Thyroid gland (tissue), 4 donors: Measurements from ENCODE around the gene MAGT1. TPM values are rescaled to one million over a fixed set of nuclear protein-coding genes. Genes with fewer than 3 reads are reported as not detected.
"Not testable (repeated sequence)": the region's sequence is repeated elsewhere in the genome, so short reads cannot be mapped to it uniquely, and the experiment has no call there.

ENCODE experiments used
- DNase-seq, 2 donors: peaks; one replicate each; pipeline ENCODE4 v3.0.0-alpha.2; 2019
- H3K27ac ChIP-seq, 3 donors: fragments of 200-600 bp; sonication (generic); 1 replicate in 2 of 3; 2 replicates in 1 of 3; pipeline ENCODE4 v1.5.1; 2016 to 2019; ENCODE audit warnings: mild to moderate bottlenecking in 1 of 3, moderate library complexity in 1 of 3
- H3K27me3 ChIP-seq: fragments of 200-600 bp; sonication (generic); one replicate; pipeline ENCODE4 v1.5.1; 2019
- H3K36me3 ChIP-seq, 2 donors: fragments of 200-600 bp; sonication (generic); one replicate each; pipeline ENCODE4 v1.5.1; 2016 to 2019
- H3K4me1 ChIP-seq, 2 donors: fragments of 200-600 bp; sonication (generic); one replicate each; pipeline ENCODE4 v1.5.1; 2017 to 2019
- H3K4me3 ChIP-seq, 3 donors: fragments of 200-600 bp; sonication (generic); replicated peaks in 1 of 3; 1 replicate in 2 of 3; 2 replicates in 1 of 3; pipeline ENCODE4 v1.5.1; 2016; ENCODE audit warnings: mild to moderate bottlenecking in 1 of 3
- H3K9me3 ChIP-seq: fragments of 200-600 bp; sonication (generic); one replicate; pipeline ENCODE4 v1.5.1; 2017
- CTCF ChIP-seq, 6 experiments: fragments of 200-600 bp in 3 of 6; fragments of 450-650 bp in 3 of 6; sonication (generic) in 3 of 6; IDR thresholded peaks; one replicate each; pipeline ENCODE4 v1.5.1; 2016 to 2019; ENCODE audit warnings: antibody characterized with exemption in 6 of 6, mild to moderate bottlenecking in 2 of 6, inconsistent platforms in 1 of 6, moderate library complexity in 1 of 6
- POLR2A ChIP-seq, 2 donors: fragments of 450-650 bp; IDR thresholded peaks; one replicate each; pipeline ENCODE4 v1.6.1; 2017; ENCODE audit warnings: antibody characterized with exemption in 2 of 2, mild to moderate bottlenecking in 2 of 2, moderate library complexity in 1 of 2
- WGBS, 2 donors: methylation state at CpG; one replicate each; pipeline ENCODE4 v1.1.5; 2017; 5-methylcytosine and 5-hydroxymethylcytosine counted together
- intact Hi-C: fragments of 100-400 bp; cut with DNase I; formaldehyde crosslinking; loops from one replicate; pipeline ENCODE4 v1.15.1; 2023
- total RNA-seq, 4 donors: library from RNA; depleted of rRNA; stranded (reverse); fragments of >200 nt; gene quantifications; one replicate each; pipeline ENCODE4 v1.2.3, GENCODE V29; 2016

The MAGT1 gene
- total RNA-seq, 4 donors from 2014 or later = 85.1 to 156 (median 109) TPM

- Histone ChIP-seq H3K9me3 (no peaks in the 10 kb centered on the region), H3K27ac (no peak overlapping the region), H3K4me1 (no peaks in the 10 kb centered on the region), H3K27me3 (no peaks in the 10 kb centered on the region), H3K36me3 (no peaks in the 10 kb centered on the region), H3K4me3 (no peak overlapping the region)
- 87 to 89% methylated on average over 1 of the region's 1 CpG for WGBS, 2 donors
- intact Hi-C loops = no loop called here
- DNase-seq = no peak
- no peak for TF ChIP-seq POLR2A (IDR thresholded peaks at IDR 0.05)
- TF ChIP-seq CTCF (IDR thresholded peaks at IDR 0.05) = no peak
Measured at GRCh38 chrX:77935886-77936285, 40.7 kb upstream of the MAGT1 start.

GRCh38 chrX:77930581-77930980 is 35.3 kb upstream of the MAGT1 start:
- no peak overlapping the region for H3K27ac ChIP-seq
- WGBS, 2 donors = 73 to 83% methylated on average over 1 of the region's 1 CpG
- intact Hi-C loops = no loop called here
- TF ChIP-seq POLR2A (IDR thresholded peaks at IDR 0.05) (no peak), CTCF (IDR thresholded peaks at IDR 0.05) (no peak)
- no peak for DNase-seq
- no peaks in the 10 kb centered on the region for H3K4me1 ChIP-seq
- no peak overlapping the region for H3K4me3 ChIP-seq
- no peaks in the 10 kb centered on the region for H3K36me3 ChIP-seq
- H3K27me3 ChIP-seq = no peaks in the 10 kb centered on the region
- no peaks in the 10 kb centered on the region for H3K9me3 ChIP-seq

- no peak for DNase-seq
- intact Hi-C loops = no loop called here
- TF ChIP-seq POLR2A (IDR thresholded peaks at IDR 0.05) = no peak
- WGBS, 2 donors = 72 to 78% methylated on average over 3 of the region's 3 CpGs
- H3K4me1 ChIP-seq = no peaks in the 10 kb centered on the region
- H3K27ac ChIP-seq = no peak overlapping the region
- no peak overlapping the region for H3K4me3 ChIP-seq
- no peaks in the 10 kb centered on the region for H3K36me3 ChIP-seq
- no peaks in the 10 kb centered on the region for H3K27me3 ChIP-seq
- no peaks in the 10 kb centered on the region for H3K9me3 ChIP-seq
Measured at GRCh38 chrX:77925764-77926163, 30.5 kb upstream of the MAGT1 start.

GRCh38 chrX:77924320-77924859 is 29.2 kb upstream of the MAGT1 start:
- WGBS, 2 donors = 96 to 97% methylated on average over 8 of the region's 8 CpGs
- H3K9me3 ChIP-seq = no peaks in the 10 kb centered on the region
- intact Hi-C loops = no loop called here
- TF ChIP-seq CTCF (IDR thresholded peaks at IDR 0.05) (no peak), POLR2A (IDR thresholded peaks at IDR 0.05) (no peak)
- H3K4me3 ChIP-seq = no peak overlapping the region
- no peaks in the 10 kb centered on the region for H3K36me3 ChIP-seq
- DNase-seq = no peak
- no peaks in the 10 kb centered on the region for H3K27me3 ChIP-seq
- no peak overlapping the region for H3K27ac ChIP-seq
- no peaks in the 10 kb centered on the region for H3K4me1 ChIP-seq

- H3K27ac ChIP-seq = no peak overlapping the region
- H3K4me1 ChIP-seq = no peaks in the 10 kb centered on the region
- intact Hi-C loops = no loop called here
Measured at GRCh38 chrX:77922787-77923186, 27.6 kb upstream of the MAGT1 start.

GRCh38 chrX:77919370-77919769 is 24.1 kb upstream of the MAGT1 start:
- 87 to 90% methylated on average over 5 to 6 of the region's 6 CpGs for WGBS, 2 donors
- intact Hi-C loops, H3K4me1 ChIP-seq, H3K9me3 ChIP-seq, H3K27ac ChIP-seq, H3K4me3 ChIP-seq, DNase-seq, H3K36me3 ChIP-seq, H3K27me3 ChIP-seq: not testable (repeated sequence)

More at GRCh38 chrX:77922787-77923186, 27.6 kb upstream of the MAGT1 start:
- Histone ChIP-seq H3K4me3 (no peak overlapping the region), H3K9me3 (no peaks in the 10 kb centered on the region), H3K27me3 (no peaks in the 10 kb centered on the region), H3K36me3 (no peaks in the 10 kb centered on the region)
- no peak for TF ChIP-seq POLR2A (IDR thresholded peaks at IDR 0.05)
- no peak for TF ChIP-seq CTCF (IDR thresholded peaks at IDR 0.05)
- no peak for DNase-seq
